Neural cell (in vitro differentiated cells): ENCODE data around the gene KCNIP4. TPM values are rescaled to one million over a fixed set of nuclear protein-coding genes. Genes with fewer than 3 reads are reported as not detected.

Experiments used
- H2AFZ ChIP-seq: fragments of 200-600, 300-800 bp; sonication (generic), shearing (Covaris generic); 2 replicates; pipeline ENCODE4 v1.6.0; 2014; ENCODE audit warnings: low read depth, mild to moderate bottlenecking, antibody characterized with exemption, low read length, moderate library complexity
- H3F3A ChIP-seq: fragments of 200-600 bp; shearing (Covaris generic); 2 replicates; pipeline ENCODE4 v1.6.1; 2016; ENCODE audit warnings: mild to moderate bottlenecking, moderate library complexity, mixed read lengths, antibody characterized with exemption, low read length; ENCODE audit not compliant: insufficient read depth, poor library complexity, severe bottlenecking
- H3K27ac ChIP-seq: fragments of 200-600, 300-800 bp; sonication (generic), shearing (Covaris generic); 2 replicates; pipeline ENCODE4 v1.5.1; 2014; ENCODE audit warnings: mild to moderate bottlenecking, low read length, moderate library complexity
- H3K27me3 ChIP-seq: fragments of 300-800, 200-600 bp; sonication (generic), shearing (Covaris generic); 2 replicates; pipeline ENCODE4 v1.6.0; 2014; ENCODE audit warnings: mild to moderate bottlenecking, low read depth, low read length, moderate library complexity; ENCODE audit not compliant: insufficient read depth
- H3K36me3 ChIP-seq: fragments of 300-800, 200-600 bp; sonication (generic), shearing (Covaris generic); 2 replicates; pipeline ENCODE4 v1.5.1; 2014; ENCODE audit warnings: mild to moderate bottlenecking, antibody characterized with exemption, low read length, moderate library complexity; ENCODE audit not compliant: insufficient read depth
- H3K4me2 ChIP-seq: fragments of 300-800, 200-600 bp; sonication (generic), shearing (Covaris generic); 2 replicates; pipeline ENCODE4 v1.6.0; 2014; ENCODE audit warnings: mild to moderate bottlenecking, low read length
- H3K4me3 ChIP-seq: fragments of 300-800, 200-600 bp; sonication (generic), shearing (Covaris generic); 2 replicates; pipeline ENCODE4 v1.5.1; 2014; ENCODE audit warnings: mild to moderate bottlenecking, low read length, moderate library complexity
- H3K79me2 ChIP-seq: fragments of 200-600 bp; shearing (Covaris generic); replicated peaks from 2 replicates; pipeline ENCODE4 v1.6.0; 2014; ENCODE audit warnings: mild to moderate bottlenecking, low read length, moderate library complexity; ENCODE audit not compliant: insufficient read depth
- H3K9ac ChIP-seq: fragments of 300-800, 200-600 bp; sonication (generic), shearing (Covaris generic); 2 replicates; pipeline ENCODE4 v1.6.1; 2016; ENCODE audit warnings: mild to moderate bottlenecking, low read length, mixed read lengths
- H3K9me2 ChIP-seq: fragments of 200-600 bp; shearing (Covaris generic); 2 replicates; pipeline ENCODE4 v1.6.1; 2016; ENCODE audit warnings: mild to moderate bottlenecking, low read length, mixed read lengths; ENCODE audit not compliant: insufficient read depth
- H3K9me3 ChIP-seq: fragments of 200-600, 300-800 bp; sonication (generic), shearing (Covaris generic); 2 replicates; pipeline ENCODE4 v1.6.1; 2016; ENCODE audit warnings: mild to moderate bottlenecking, mixed run types, low read length, moderate library complexity, mixed read lengths
- H4K20me1 ChIP-seq: fragments of 200-600 bp; shearing (Covaris generic); 2 replicates; pipeline ENCODE4 v1.6.1; 2016; ENCODE audit warnings: mild to moderate bottlenecking, mixed run types; ENCODE audit not compliant: insufficient read depth
- EP300 ChIP-seq: fragments of 450-650 bp; conservative IDR thresholded peaks from 2 replicates; pipeline ENCODE4 v1.6.1; 2014; ENCODE audit warnings: antibody characterized with exemption, mild to moderate bottlenecking, moderate library complexity; ENCODE audit not compliant: poor library complexity, severe bottlenecking
- EZH2 ChIP-seq: fragments of 200-600, 300-800 bp; shearing (Covaris generic), sonication (generic); IDR thresholded peaks from 2 replicates; pipeline ENCODE4 v1.6.1; 2014; ENCODE audit warnings: antibody characterized with exemption, low read length, borderline replicate concordance, mild to moderate bottlenecking; ENCODE audit not compliant: insufficient read depth, poor library complexity, severe bottlenecking
- MXI1 ChIP-seq: fragments of 450-650 bp; conservative IDR thresholded peaks from 2 replicates; pipeline ENCODE4 v1.6.1; 2014; ENCODE audit warnings: antibody characterized with exemption, mild to moderate bottlenecking; ENCODE audit not compliant: poor library complexity, severe bottlenecking
- POLR2AphosphoS5 ChIP-seq: IDR thresholded peaks from 2 replicates; pipeline ENCODE4 v1.6.1; 2012
- RAD21 ChIP-seq: fragments of 450-650 bp; conservative IDR thresholded peaks from 2 replicates; pipeline ENCODE4 v1.6.1; 2014; ENCODE audit warnings: antibody characterized with exemption, mild to moderate bottlenecking, moderate library complexity
- SMC3 ChIP-seq: fragments of 450-650 bp; conservative IDR thresholded peaks from 2 replicates; pipeline ENCODE4 v1.6.1; 2014; ENCODE audit warnings: antibody characterized with exemption, mild to moderate bottlenecking, moderate library complexity; ENCODE audit not compliant: poor library complexity
- TAF1 ChIP-seq: IDR thresholded peaks from 2 replicates; pipeline ENCODE4 v1.6.1; 2012; ENCODE audit warnings: low read depth
- polyA plus RNA-seq: library from polyadenylated mRNA; depleted of rRNA; stranded (reverse); fragments of >200 nt; gene quantifications from 2 replicates; pipeline ENCODE4 v1.2.3, GENCODE V29; 2014
- TF ChIP-seq, protein P1 (sequence below): fragments of 450-650 bp; IDR thresholded peaks from 2 replicates; pipeline ENCODE4 v1.5.1; 2014; ENCODE audit warnings: antibody characterized with exemption, mild to moderate bottlenecking, moderate library complexity; ENCODE audit not compliant: poor library complexity, severe bottlenecking
- TF ChIP-seq, protein P2 (sequence below): IDR thresholded peaks from 2 replicates; pipeline ENCODE4 v1.6.1; 2012; ENCODE audit warnings: borderline replicate concordance

KCNIP4 gene
- polyA plus RNA-seq, 1 donor from 2014 or later, result 22.8 TPM

DNA sequence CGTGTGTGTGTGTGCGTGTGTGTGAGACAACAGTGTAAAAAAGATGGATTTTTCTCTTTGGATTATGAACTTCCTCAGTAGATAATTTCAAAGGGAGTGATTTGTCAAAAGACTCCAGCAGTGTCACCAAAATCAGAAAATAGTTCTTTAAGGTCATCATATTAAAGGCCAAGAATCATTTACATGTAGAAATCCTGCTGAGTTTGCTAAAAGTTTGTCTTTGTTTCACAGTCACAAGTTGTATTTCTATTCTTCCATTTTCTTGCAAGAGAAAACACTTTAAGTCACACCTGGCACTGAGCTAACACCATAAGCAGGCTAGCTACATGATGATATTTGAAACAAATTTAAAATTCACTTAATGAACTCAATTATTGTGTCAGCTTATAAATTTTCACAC lies 1025.6 kb downstream of the KCNIP4 start:
- H3K9ac ChIP-seq, result no peak overlapping the region
- TF ChIP-seq POLR2AphosphoS5, result no peak
- TF ChIP-seq EZH2, result no peak
- TF ChIP-seq SMC3, result no peak
- no peak overlapping the region for H2AFZ ChIP-seq
- H3K79me2 ChIP-seq, result no peaks in the 10 kb centered on the region
- H3K9me3 ChIP-seq, result no peaks in the 10 kb centered on the region
- H3K4me3 ChIP-seq, result no peak overlapping the region
- H4K20me1 ChIP-seq, result no peaks in the 10 kb centered on the region
- no peaks in the 10 kb centered on the region for H3F3A ChIP-seq
- H3K27me3 ChIP-seq, result no peaks in the 10 kb centered on the region
- H3K27ac ChIP-seq, result no peak overlapping the region
- no peak overlapping the region for H3K4me2 ChIP-seq
- no peaks in the 10 kb centered on the region for H3K36me3 ChIP-seq
- no peaks in the 10 kb centered on the region for H3K9me2 ChIP-seq

DNA sequence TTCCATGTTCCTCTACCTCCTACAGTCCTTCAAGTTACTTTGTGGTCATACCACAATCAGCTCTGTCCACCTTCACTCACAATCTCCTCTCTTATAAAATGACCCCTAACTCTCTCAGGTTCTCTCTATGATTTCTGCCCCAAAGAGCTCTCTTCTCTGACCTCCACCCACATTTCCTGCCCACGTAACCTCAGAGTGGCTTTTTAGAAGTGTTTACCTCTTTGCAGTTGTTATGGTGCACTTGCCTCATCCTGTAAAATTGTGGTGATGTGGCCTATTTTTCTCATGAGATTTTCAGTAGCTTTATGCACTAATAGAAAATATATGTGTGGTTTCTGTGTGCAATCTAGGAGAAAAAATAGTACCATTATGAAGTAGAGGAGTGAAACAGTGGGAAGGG lies 1032.5 kb downstream of the KCNIP4 start:
- no peak overlapping the region for H3K9ac ChIP-seq
- H3K27me3 ChIP-seq, result no peaks in the 10 kb centered on the region
- no peak overlapping the region for H3K27ac ChIP-seq
- H3K4me2 ChIP-seq, result no peak overlapping the region
- no peaks in the 10 kb centered on the region for H3K36me3 ChIP-seq
- H3K79me2 ChIP-seq, result no peaks in the 10 kb centered on the region
- H4K20me1 ChIP-seq, result no peaks in the 10 kb centered on the region
- H3F3A ChIP-seq, result no peaks in the 10 kb centered on the region
- no peak overlapping the region for H2AFZ ChIP-seq
- TF ChIP-seq TAF1, result no peak
- TF ChIP-seq EZH2, result no peak
- no peak for TF ChIP-seq MXI1
- TF ChIP-seq POLR2AphosphoS5, result no peak
- TF ChIP-seq SMC3, result no peak
- no peak for TF ChIP-seq RAD21
- TF ChIP-seq, protein P1, sequence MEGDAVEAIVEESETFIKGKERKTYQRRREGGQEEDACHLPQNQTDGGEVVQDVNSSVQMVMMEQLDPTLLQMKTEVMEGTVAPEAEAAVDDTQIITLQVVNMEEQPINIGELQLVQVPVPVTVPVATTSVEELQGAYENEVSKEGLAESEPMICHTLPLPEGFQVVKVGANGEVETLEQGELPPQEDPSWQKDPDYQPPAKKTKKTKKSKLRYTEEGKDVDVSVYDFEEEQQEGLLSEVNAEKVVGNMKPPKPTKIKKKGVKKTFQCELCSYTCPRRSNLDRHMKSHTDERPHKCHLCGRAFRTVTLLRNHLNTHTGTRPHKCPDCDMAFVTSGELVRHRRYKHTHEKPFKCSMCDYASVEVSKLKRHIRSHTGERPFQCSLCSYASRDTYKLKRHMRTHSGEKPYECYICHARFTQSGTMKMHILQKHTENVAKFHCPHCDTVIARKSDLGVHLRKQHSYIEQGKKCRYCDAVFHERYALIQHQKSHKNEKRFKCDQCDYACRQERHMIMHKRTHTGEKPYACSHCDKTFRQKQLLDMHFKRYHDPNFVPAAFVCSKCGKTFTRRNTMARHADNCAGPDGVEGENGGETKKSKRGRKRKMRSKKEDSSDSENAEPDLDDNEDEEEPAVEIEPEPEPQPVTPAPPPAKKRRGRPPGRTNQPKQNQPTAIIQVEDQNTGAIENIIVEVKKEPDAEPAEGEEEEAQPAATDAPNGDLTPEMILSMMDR, result no peak
- TF ChIP-seq, protein P2, sequence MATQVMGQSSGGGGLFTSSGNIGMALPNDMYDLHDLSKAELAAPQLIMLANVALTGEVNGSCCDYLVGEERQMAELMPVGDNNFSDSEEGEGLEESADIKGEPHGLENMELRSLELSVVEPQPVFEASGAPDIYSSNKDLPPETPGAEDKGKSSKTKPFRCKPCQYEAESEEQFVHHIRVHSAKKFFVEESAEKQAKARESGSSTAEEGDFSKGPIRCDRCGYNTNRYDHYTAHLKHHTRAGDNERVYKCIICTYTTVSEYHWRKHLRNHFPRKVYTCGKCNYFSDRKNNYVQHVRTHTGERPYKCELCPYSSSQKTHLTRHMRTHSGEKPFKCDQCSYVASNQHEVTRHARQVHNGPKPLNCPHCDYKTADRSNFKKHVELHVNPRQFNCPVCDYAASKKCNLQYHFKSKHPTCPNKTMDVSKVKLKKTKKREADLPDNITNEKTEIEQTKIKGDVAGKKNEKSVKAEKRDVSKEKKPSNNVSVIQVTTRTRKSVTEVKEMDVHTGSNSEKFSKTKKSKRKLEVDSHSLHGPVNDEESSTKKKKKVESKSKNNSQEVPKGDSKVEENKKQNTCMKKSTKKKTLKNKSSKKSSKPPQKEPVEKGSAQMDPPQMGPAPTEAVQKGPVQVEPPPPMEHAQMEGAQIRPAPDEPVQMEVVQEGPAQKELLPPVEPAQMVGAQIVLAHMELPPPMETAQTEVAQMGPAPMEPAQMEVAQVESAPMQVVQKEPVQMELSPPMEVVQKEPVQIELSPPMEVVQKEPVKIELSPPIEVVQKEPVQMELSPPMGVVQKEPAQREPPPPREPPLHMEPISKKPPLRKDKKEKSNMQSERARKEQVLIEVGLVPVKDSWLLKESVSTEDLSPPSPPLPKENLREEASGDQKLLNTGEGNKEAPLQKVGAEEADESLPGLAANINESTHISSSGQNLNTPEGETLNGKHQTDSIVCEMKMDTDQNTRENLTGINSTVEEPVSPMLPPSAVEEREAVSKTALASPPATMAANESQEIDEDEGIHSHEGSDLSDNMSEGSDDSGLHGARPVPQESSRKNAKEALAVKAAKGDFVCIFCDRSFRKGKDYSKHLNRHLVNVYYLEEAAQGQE, result no peak
- no peak overlapping the region for H3K4me3 ChIP-seq
- H3K9me2 ChIP-seq, result no peaks in the 10 kb centered on the region
- no peaks in the 10 kb centered on the region for H3K9me3 ChIP-seq

DNA sequence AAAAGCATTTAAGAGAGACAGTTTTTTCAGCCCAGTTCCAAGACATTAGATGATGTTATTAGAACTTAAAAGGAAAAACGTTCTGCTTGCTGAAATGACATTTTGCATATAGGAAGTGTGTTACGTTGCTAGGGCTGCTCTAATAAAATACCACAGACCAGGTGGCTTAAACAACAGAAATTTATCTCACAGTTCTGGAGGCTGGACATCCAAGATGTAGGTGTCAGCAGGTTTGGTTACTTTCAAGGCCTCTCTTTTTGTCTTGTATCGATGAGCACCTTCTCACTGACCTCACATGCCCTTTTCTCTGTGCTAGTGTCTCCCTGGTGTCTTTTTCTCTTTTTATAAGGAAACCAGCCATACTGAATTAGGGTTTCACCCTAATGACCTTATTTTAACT lies 1043.6 kb downstream of the KCNIP4 start:
- Histone ChIP-seq H3K27me3 (no peaks in the 10 kb centered on the region), H3K79me2 (no peaks in the 10 kb centered on the region), H3K9me3 (no peaks in the 10 kb centered on the region), H3K9ac (no peak overlapping the region), H3K4me2 (no peak overlapping the region), H3F3A (no peaks in the 10 kb centered on the region), H3K9me2 (no peaks in the 10 kb centered on the region), H3K27ac (no peak overlapping the region), H2AFZ (no peak overlapping the region), H3K36me3 (no peaks in the 10 kb centered on the region), H4K20me1 (no peaks in the 10 kb centered on the region), H3K4me3 (no peak overlapping the region)
- no peak for TF ChIP-seq EP300
- no peak for TF ChIP-seq EZH2
- no peak for TF ChIP-seq MXI1
